ENCODE results near the gene TYK2. TPM values are rescaled to one million over a fixed set of nuclear protein-coding genes. Genes with fewer than 3 reads are reported as not detected.

The TYK2 gene
- total RNA-seq, 2 experiments from 2014 or later, result 251 to 263 TPM

- POLR2A ChIA-PET, result no interaction called here
- Mint-ChIP-seq H3K9me3 (no peaks in the 10 kb centered on the region), H3K27me3 (no peaks in the 10 kb centered on the region), H3K27ac (no peak overlapping the region), H3K36me3 (ENCODE audit: low read depth) (peaks cover 28% of the 10 kb centered on the region), H3K4me1 (no peaks in the 10 kb centered on the region), H3K4me3 (no peak overlapping the region)
- DNase-seq, result no peak
- CTCF ChIA-PET, result interaction anchor here (0.6 to 0.7 kb wide), 3 partner anchors 81 to 375 kb away, joined by 3 to 4 read pairs (median 3); no protein-coding TSS in a partner anchor
Observed at GRCh38 chr19:10325732-10326131, 54.6 kb downstream of the TYK2 start.

GRCh38 chr19:10321874-10322835 lies 58.2 kb downstream of the TYK2 start:
- no peaks in the 10 kb centered on the region for H3K4me1 Mint-ChIP-seq
- H3K27ac Mint-ChIP-seq, result no peak overlapping the region
- CTCF ChIA-PET, result interaction anchor here (2.3 kb wide), 1 partner anchor 11 kb away, joined by 7 read pairs; no protein-coding TSS in a partner anchor

DNA sequence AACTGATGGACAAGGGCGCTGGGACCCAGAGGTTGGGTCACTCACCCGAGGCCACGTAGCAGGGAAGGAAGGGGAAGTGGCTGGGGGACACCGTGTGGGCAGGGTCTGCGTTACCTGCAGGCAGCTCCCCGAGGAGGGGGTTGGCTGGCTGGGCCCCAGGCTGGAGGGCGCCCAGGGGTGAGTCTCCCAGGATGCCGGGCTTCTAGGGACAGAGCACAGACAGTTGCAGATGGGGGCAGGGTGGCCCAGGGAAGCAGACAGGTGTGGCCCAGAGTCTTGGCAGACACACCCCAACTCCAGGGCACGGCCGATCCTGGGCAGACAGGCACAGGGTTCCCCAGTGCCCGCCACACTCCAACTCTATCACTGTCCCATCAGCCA lies 59.0 kb downstream of the TYK2 start:
- H3K27ac Mint-ChIP-seq, result no peak overlapping the region
- H3K4me1 Mint-ChIP-seq, result peaks cover 2% of the 10 kb centered on the region
- H3K36me3 Mint-ChIP-seq (ENCODE audit: low read depth), result peaks cover 22% of the 10 kb centered on the region
- no peaks in the 10 kb centered on the region for H3K27me3 Mint-ChIP-seq
- H3K4me3 Mint-ChIP-seq, result no peak overlapping the region
- no peaks in the 10 kb centered on the region for H3K9me3 Mint-ChIP-seq
- no peak for DNase-seq
- ChIA-PET POLR2A (no interaction called here), CTCF (interaction anchor here (0.6 to 2.3 kb wide), 3 partner anchors 10 to 1857 kb away, joined by 3 to 7 read pairs (median 4); no protein-coding TSS in a partner anchor)

More at GRCh38 chr19:10321874-10322835, 58.2 kb downstream of the TYK2 start:
- Mint-ChIP-seq H3K9me3 (no peaks in the 10 kb centered on the region), H3K36me3 (ENCODE audit: low read depth) (peaks cover 22% of the 10 kb centered on the region), H3K4me3 (no peak overlapping the region), H3K27me3 (no peaks in the 10 kb centered on the region)
- POLR2A ChIA-PET, result no interaction called here
- DNase-seq, result no peak

- DNase-seq, result no peak
- Mint-ChIP-seq H3K9me3 (no peaks in the 10 kb centered on the region), H3K27me3 (no peaks in the 10 kb centered on the region), H3K4me3 (no peak overlapping the region), H3K4me1 (peaks cover 8% of the 10 kb centered on the region), H3K36me3 (ENCODE audit: low read depth) (peaks cover 27% of the 10 kb centered on the region), H3K27ac (no peak overlapping the region)
- CTCF ChIA-PET, result interaction anchor here (0.6 to 2.3 kb wide), 5 partner anchors 10 to 1858 kb away, joined by 3 to 7 read pairs (median 4); partner anchors contain the start of gene ICAM1
- POLR2A ChIA-PET, result interaction anchor here (0.6 kb wide), 1 partner anchor 35 kb away, joined by 3 read pairs; no protein-coding TSS in a partner anchor
Observed at GRCh38 chr19:10320602-10321416, 59.6 kb downstream of the TYK2 start.

GRCh38 chr19:10318807-10319682 lies 61.3 kb downstream of the TYK2 start:
- CTCF ChIA-PET, result interaction anchor here (0.9 to 1.9 kb wide), 4 partner anchors 15 to 109 kb away, joined by 3 to 4 read pairs (median 4); partner anchors contain the start of gene RAVER1
- no peaks in the 10 kb centered on the region for H3K27me3 Mint-ChIP-seq
- H3K4me1 Mint-ChIP-seq, result peaks cover 19% of the 10 kb centered on the region
- no peaks in the 10 kb centered on the region for H3K9me3 Mint-ChIP-seq
- DNase-seq, result no peak
- H3K4me3 Mint-ChIP-seq, result no peak overlapping the region
- peaks cover 21% of the 10 kb centered on the region for H3K36me3 Mint-ChIP-seq (ENCODE audit: low read depth)
- POLR2A ChIA-PET, result no interaction called here
- no peak overlapping the region for H3K27ac Mint-ChIP-seq

DNA sequence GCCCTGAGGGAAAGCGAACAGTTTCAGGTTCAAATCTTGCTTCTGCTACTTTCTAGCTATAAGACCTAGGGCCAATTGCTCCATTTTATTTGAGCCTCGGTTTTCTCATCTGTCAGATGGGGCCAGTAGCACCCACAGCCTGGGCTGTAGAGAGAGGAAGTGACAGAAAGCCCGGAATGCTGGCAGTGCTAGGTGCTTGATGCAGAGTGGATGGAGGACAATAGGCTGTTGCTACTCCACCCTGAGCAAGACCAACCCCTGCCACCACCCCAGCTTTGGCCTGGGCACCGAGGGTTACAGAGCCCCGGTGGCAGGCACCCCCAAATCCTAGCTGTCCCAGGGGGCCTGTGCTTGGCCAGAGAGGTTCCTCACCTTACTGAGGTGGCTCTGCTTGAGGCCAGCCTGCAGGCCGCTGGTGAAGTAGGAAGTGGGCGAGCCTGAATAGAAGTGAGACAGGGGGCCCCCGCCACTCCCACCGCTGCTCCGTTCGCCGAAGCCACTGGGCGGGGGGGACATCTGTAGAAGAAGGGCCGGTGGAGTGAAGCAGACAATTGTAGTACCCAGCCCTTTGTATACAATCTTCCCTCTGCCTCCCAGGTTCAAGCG lies 62.4 kb downstream of the TYK2 start:
- no peak overlapping the region for H3K4me3 Mint-ChIP-seq
- no peak for DNase-seq
- H3K4me1 Mint-ChIP-seq, result peaks cover 19% of the 10 kb centered on the region
- POLR2A ChIA-PET, result interaction anchor here (0.7 kb wide), 1 partner anchor 9 kb away, joined by 7 read pairs; no protein-coding TSS in a partner anchor
- H3K27ac Mint-ChIP-seq, result no peak overlapping the region
- no peaks in the 10 kb centered on the region for H3K27me3 Mint-ChIP-seq
- no peaks in the 10 kb centered on the region for H3K9me3 Mint-ChIP-seq
- H3K36me3 Mint-ChIP-seq (ENCODE audit: low read depth), result peaks cover 21% of the 10 kb centered on the region
- CTCF ChIA-PET, result interaction anchor here (0.7 to 1.9 kb wide), 4 partner anchors 12 to 73 kb away, joined by 3 to 4 read pairs (median 4); partner anchors contain the start of gene RAVER1

DNA sequence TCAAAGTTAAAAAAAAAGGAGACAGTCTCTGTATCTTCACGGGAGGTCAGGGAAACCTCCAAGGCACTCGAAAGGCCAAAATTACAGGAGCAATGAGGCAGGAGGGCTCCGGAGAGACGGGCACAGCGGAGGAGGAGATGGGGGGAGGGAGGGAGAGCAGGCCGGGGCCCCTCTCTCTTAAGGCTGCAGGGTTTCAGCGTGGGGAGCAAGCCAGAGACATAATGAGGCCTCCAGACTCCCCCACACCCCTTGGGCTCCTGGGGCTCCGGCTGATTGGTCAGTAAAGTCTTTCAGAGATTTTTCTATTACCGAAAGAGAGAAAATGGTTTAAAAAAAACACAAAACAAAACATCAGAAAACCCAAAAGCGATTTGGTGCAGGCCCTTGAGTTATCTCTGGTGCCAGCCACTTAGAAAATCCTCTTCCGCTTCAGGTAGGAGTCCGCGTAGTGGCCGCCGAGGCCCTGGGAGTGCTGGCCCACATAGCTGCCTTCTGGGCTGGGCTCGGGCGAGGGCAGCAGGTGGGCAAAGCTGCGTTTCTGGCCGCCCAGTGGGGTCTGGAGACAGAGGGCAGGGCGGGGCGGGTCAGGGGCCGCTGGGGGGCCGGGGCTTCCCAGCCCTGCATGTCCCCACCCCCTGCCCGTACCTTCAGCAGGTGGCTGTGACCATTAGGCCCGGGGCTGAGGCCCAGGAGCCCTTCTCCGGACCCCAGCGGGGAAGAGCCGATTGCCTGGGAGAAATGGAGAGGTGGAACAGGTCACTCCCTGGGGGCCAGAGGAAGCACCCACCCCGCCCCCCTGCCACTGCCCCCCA lies 63.1 kb downstream of the TYK2 start:
- no peaks in the 10 kb centered on the region for H3K9me3 Mint-ChIP-seq
- H3K36me3 Mint-ChIP-seq (ENCODE audit: low read depth), result peaks cover 21% of the 10 kb centered on the region
- H3K4me1 Mint-ChIP-seq, result peaks cover 19% of the 10 kb centered on the region
- no peak overlapping the region for H3K4me3 Mint-ChIP-seq
- H3K27ac Mint-ChIP-seq, result no peak overlapping the region
- no peak for DNase-seq
- H3K27me3 Mint-ChIP-seq, result no peaks in the 10 kb centered on the region
- CTCF ChIA-PET, result interaction anchor here (0.7 to 1.9 kb wide), 4 partner anchors 7 to 99 kb away, joined by 3 to 4 read pairs (median 3); no protein-coding TSS in a partner anchor
- POLR2A ChIA-PET, result interaction anchor here (0.7 kb wide), 1 partner anchor 9 kb away, joined by 7 read pairs; no protein-coding TSS in a partner anchor

GRCh38 chr19:10316229-10317044 lies 63.9 kb downstream of the TYK2 start:
- no peak for DNase-seq
- Mint-ChIP-seq H3K27ac (no peak overlapping the region), H3K36me3 (ENCODE audit: low read depth) (peaks cover 15% of the 10 kb centered on the region), H3K27me3 (no peaks in the 10 kb centered on the region), H3K4me3 (peak overlapping the region; percentile 80), H3K9me3 (no peaks in the 10 kb centered on the region), H3K4me1 (peaks cover 19% of the 10 kb centered on the region)
- CTCF ChIA-PET, result interaction anchor here (0.6 to 1.2 kb wide), 4 partner anchors 8 to 1184 kb away, joined by 3 to 4 read pairs (median 3); no protein-coding TSS in a partner anchor
- POLR2A ChIA-PET, result no interaction called here

- no peaks in the 10 kb centered on the region for H3K27me3 Mint-ChIP-seq
- POLR2A ChIA-PET, result interaction anchor here (0.6 kb wide), 1 partner anchor 16 kb away, joined by 3 read pairs; no protein-coding TSS in a partner anchor
- H3K27ac Mint-ChIP-seq, result peak within 1 kb of the TSS; percentile 73
- H3K9me3 Mint-ChIP-seq, result no peaks in the 10 kb centered on the region
- CTCF ChIA-PET, result interaction anchor here (0.7 to 1.2 kb wide), 3 partner anchors 9 to 46 kb away, joined by 3 read pairs; no protein-coding TSS in a partner anchor
- peaks cover 15% of the 10 kb centered on the region for H3K36me3 Mint-ChIP-seq (ENCODE audit: low read depth)
- peaks cover 19% of the 10 kb centered on the region for H3K4me1 Mint-ChIP-seq
- peak; percentile 92 for DNase-seq
- H3K4me3 Mint-ChIP-seq, result peak within 1 kb of the TSS; percentile 80
Observed at GRCh38 chr19:10315335-10316214, 64.8 kb downstream of the TYK2 start, which contains the start of gene FDX2. FDX2 (minus strand) TSS chr19:10316015; CDS start chr19:10315996, 19 bp downstream.
